DMS114 treated with DMSO at 0.1 percent for 48 hours (cell line): Measurements from ENCODE around the gene PDGFD.

Source experiments
- DNase-seq: peaks from one replicate; lab custom pipeline; 2025; ENCODE audit not compliant: unreplicated experiment; lab: John Stamatoyannopoulos, UW

The PDGFD gene

DNA sequence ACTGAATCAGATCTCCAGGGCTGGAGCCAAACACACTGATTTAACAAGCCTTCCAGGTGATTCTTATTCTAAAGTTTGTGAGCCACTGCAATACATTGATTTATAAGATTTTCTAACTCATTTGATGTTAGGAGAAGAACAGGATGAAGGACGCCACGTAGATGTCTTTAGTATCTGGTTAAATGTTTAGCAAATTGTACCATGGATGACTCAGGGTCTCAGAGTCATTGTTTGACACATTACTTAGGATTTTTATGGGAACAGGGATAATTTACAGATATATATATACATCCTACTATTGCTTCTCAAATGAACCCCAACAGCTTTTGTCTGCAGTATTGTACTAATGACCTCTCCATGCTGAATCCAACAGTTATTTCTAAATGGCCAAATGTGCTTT is 270.6 kb downstream of the PDGFD start:
- DNase-seq = no peak

DNA sequence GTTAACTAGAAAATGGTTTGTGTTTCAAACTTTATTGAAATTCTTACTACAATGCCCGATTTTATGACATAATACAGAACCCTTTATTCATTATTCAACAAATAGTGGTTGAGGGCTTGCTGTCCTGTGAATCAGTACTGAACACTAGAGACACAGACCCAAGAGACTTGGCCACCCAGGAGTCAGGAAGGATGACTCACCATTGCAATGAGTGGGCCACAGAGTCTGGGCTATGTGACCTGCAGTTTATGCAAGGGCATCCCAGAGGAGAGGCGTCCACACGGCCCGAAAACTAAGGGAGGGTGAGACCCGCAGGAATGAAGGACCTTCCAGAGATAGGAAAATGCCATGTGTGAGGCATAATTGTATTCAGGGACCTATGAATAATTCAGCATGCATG is 271.3 kb downstream of the PDGFD start:
- DNase-seq = no peak

DNA sequence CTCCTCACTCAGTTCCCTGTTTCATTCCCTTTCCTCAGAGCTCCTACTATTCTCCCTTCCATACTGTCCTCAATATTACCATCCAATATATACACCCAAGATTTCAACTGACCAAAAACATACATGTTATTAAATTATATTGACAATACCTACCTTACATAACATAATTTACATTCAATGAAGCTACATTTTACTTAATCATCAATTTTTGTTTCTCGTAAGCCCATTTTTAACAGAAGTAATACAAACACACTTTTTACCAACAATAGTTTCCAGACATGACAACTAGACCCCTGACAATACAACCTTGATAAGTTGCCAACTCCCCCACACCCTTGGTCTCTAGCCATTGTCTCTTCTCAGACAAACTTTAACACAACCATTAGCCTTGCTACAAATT is 273.3 kb downstream of the PDGFD start:
- DNase-seq = no peak

DNA sequence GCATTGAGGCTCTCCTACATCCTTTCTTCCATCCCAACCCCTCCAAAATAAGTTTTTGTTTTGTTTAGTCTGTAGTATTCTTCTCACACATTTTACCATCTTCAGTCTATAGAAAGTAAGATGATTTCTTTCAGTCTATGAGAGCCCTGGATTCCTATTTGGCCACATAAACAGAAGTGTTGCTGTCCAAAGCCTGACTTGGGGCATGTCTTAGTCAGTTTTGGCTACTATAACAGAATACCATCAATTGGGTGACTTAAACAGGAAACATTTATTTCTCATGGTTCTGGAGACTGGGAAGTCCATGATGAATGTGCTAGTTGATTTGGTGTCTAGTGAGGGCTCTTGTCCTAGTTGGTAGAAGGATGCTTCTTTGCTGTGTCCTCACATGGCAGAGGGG is 274.3 kb downstream of the PDGFD start:
- DNase-seq = no peak

DNA sequence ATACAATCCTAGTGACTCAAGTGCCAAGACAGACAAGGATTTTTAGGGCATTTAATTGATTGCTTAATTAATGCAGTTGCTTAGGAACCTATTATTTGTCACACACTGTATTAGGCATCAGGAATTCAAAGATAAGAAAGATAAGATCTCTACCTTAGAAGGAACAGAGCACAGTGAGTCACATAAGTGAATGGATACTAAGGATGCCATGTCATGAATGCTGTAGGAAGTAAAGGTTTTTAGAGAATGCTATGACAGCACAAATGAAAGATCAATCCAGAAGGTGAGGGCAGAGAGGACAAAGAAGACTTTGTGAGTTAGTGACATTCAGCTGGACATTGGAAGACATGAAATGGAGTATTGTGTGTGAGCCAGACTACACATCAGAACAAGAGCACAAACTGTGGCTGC is 275.4 kb downstream of the PDGFD start:
- no peak for DNase-seq

DNA sequence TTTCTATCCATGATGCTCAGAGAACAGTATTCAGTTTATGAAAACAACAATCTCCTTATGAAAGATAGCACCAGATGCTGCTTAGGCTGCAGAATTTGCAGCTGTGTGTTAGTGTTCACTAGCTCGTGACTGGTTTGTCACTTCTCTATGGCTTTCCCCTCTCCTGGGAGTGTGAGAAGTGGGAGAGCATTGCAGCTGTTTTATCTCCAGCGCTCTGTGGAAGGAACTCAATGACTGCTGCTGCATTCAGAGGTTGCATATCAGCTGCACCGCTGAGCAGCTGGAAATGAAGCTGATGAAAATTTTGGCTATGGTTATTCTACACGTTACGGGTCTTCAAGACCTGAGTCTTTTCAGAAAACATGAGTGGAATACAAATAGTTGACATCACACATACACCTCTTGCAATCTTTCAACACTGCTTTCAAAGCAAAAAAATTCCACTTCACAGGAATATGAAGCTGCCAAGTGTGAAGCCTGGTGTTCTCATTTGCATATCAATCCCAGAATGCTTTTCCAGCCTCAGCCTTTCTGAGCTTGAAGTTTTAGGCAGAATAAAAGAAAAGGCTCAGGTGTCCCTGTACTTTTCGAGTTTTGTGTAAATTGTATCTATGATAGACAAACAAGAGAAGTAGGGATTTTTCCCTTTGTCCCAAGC is 276.8 kb downstream of the PDGFD start:
- no peak for DNase-seq

DNA sequence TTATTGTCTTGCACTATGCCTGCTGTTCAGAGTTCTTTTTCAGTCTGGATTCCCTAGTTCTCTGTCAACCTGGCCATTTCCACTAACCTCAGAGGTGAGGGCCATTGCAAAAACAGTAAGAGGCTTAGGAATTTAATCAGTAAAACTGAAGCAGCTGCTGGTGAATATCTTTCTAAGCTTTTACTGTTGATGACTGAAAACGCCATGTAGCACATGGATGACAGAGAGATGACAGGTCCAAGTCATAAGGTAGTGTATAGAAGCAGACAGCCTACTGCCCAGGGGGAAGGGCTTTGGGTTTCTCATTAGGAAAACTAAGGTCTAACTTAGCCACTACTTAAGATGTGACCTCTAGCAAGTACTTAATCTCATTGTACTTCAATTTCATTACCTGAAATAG is 280.1 kb downstream of the PDGFD start:
- no peak for DNase-seq

DNA sequence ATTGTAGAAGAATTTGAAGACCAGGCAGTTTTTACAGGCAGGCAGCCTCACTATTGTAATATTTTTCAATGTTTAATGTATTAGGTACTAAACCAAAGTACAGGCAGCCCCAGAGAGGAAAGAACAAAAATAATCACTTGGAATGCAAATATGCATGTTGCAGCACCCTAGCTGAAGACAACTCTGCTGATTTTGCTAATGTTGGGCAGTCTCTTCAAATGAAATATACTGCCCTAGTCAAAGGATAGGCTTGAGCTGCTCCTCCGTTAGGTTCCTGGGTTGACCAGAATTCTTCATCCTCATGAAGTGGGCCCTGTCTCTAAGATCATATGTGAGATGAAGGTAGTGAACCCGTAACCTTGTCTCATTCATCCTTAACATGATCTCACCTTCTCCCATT is 280.7 kb downstream of the PDGFD start:
- DNase-seq = no peak

DNA sequence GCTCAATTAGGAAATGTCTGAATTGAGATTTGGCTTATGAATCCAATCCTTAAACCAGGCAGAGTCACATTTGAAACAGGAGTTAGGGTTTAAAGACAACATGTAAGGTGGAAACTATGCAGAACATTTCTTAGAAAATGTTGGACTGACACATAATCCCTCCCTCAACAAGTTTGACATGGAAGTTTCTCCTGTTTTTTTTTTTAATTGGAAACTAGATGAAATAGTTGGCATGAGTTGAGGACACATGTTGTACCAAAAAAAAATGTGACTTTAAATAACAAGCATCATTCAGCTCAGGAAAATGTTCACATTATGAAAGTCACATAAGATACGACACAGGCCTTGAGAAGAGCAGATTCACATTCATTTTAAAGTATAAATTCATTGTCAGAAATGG is 282.4 kb downstream of the PDGFD start:
- DNase-seq = no peak

DNA sequence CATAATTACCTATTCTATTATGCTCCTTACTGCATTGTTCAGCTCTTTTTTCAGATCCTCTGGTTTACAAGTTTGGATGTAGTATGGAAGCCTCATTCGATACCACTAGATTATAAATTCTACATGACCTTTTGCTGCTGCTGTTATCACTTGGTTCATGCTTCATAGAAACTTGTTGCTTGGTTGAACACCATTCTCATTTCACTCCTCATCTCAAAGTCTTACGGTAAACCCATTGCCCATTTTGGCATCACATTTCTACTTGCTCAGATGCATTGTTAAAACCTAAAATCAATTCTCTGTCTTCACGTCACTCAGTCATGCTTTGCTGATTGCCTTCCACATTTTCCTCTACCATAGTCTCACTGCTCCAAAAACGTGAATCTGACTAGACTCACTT is 283.0 kb downstream of the PDGFD start:
- no peak for DNase-seq

DNA sequence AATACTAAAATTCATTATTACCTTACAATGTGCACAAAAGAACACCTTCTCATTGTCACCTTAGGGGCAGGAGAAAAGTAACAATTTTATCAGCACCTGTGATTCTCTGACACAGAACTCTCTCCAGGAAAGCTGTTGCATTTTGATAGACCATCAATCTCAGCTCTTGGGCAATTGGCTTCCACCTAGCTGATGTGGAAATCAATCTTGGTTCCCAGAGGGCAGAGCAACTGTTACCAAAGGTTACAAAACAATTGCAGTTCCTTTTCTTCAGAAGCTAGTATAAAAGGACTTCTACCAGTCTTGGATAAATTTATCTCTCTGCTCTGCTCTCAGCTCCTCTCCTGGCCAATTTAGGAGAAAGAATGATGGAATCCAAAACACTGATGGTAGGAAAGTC is 285.3 kb downstream of the PDGFD start:
- DNase-seq = no peak

DNA sequence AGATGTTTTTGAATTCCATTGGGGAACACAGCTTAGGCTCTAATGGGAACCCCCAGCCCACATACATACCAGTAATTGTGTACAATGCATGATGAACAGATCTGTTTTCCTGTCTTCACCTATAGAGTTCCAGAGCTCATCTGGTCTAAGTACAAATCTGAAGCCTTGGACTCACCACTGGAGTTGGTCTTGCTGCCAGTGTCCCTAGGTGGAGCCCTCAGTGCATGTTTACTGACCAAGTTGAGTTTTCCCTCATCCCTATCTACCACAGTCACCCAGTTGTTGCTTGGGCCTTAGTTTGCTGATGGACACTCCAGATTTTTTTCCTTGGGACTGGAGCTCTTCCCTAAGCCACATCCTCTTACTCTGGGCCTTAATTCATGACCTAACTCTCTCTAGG is 286.7 kb downstream of the PDGFD start:
- DNase-seq = no peak

DNA sequence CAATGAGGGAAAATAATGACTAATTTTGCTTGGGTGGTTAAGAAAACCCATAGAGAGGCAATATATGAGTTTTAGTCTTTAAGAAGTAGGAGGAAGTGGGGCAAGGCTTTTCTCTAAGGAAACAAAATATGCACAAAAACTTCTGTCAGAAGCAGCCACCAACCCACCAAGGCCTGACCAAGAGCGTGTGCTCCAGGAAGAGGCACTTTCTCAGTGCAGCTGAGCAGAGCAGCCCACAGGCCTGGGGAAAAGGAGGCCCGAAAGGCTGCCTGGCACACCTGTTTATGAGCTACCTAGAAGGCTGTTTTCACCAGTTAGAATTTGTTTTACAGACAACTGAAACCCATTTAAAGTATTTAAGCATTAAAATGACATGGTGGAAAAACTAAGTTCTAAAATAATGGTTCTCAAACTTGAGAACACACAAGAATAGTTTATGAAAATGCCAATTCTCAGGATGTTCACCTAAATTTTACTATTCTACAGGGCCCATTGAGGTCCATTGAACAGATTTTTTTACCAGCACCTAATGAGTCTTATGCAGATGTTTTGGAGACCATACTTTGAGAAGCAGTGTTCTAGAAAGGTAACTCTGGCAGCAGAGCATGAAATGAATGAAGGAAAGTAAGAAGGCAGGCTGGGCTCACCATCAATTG is 288.0 kb downstream of the PDGFD start:
- DNase-seq = no peak

DNA sequence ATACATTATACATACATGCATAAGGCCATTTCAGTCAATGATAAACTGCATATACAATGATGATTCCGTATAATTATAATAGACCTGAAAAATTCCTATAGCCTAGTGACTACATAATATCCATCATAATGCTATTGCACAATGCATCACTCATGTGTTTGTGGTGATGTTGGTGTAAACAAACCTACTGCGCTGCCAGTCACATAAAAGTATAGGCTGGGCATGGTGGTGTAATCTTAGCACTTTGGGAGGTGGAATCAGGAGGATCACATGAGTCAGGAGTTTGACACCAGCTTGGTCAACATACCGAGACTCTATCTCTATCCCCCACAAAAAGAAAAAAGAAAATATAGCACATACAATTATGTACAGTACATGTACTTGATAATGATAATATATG is 291.2 kb downstream of the PDGFD start:
- no peak for DNase-seq

DNA sequence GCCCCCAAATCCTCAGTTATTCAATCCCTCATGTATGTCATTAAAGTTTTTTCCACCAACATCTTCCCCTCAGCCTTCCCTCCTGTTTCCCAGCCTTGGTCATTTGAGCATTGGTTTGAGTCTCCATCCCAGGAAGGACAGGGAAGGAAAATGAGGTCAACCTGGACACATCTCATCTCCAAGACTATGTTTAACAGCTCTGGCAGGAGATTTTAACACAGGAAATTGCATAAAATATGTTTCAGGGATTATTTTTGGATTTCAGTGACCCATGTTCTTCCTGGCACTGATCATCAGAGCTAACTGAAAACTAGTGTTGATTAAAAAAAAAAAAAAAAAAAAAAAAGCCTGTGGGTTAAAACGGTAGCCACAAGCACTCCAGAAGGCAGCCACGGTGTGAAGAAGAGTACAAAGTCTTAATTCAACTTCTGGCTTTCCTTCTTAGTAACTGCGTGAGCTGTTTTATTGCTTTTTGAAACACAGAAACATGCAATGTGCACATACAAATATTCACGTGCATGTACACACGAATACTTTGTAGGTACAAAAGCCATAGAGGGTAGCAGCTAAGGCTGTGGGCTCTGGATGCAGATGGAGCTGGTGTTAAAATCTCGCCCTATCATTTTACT is 291.9 kb downstream of the PDGFD start:
- no peak for DNase-seq

DNA sequence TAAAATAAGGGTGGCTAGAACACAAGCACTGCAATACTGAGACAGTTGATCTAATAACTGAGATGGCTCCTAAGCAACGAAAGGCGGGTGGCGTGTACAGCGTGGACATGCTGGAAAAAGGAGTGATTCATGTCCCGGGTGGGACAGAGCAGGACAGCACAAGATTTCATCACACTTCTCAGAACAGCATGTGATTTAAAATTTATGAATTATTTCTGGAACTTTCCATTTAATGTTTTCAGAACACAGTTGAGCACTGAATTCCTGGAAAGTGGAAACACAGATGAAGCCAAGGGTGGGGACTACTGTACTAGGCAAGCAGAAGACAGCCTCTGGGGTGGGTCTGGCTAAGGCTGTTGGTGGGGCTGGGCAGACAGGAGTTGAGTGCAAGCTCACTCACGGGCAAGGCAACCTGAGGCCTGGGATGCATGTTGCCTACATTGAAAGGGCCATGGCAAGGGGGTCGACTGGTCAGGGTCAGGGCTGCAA is 293.1 kb downstream of the PDGFD start:
- DNase-seq = no peak

DNA sequence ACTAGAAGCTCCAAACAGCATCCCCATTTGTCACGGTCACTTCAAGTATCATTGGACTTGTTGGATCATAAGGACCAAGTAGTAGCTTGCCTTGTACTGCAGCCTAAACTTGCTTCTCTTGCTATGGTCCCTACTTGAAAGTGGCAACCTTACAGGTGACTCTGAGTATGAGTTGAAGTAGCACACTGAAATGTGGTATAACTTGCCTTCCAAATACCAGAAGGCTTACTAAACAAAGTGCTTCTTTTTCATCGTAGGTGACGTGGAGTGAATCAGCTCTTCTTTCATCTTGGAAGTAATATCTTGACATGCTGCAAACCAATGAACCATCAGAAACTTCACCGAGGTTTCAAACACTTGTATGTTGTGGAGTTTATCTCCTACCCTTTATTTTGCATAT is 296.5 kb downstream of the PDGFD start:
- no peak for DNase-seq

DNA sequence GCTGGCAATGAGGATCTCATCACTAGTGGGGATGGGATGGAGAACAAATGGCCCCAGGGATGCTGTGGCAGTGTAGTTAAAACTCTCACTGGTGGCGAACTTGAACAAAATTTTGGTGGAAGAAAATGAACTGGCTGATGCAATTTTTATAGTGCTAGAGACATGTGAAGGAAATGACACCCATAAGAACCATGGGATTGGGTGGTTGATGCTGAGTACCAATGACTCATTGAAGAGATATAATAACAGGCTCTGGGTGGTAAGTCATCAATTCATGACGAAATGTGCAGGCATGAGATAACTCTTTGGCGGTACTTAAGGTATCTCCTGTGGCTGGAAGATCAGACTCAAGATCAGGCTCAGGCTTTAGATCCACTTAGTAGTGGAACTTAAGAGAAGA is 300.4 kb downstream of the PDGFD start:
- no peak for DNase-seq

DNA sequence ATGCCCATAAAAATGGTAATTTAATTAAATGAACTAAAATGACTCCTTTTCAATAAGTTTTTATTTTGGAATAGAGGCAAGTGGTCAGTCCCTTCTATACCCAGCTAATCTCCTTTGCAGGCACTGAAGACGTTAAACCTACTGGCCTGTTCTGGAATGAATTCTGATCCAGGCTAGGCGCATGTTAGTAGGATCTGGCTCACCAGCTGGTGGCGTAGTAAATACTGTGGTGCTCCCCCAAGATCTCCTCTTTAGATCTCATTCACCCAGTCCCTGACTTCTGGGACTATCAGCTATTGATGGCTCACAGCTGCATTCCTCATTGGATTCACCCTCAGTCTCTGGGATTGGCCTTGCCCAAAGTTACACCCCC is 301.2 kb downstream of the PDGFD start:
- no peak for DNase-seq

DNA sequence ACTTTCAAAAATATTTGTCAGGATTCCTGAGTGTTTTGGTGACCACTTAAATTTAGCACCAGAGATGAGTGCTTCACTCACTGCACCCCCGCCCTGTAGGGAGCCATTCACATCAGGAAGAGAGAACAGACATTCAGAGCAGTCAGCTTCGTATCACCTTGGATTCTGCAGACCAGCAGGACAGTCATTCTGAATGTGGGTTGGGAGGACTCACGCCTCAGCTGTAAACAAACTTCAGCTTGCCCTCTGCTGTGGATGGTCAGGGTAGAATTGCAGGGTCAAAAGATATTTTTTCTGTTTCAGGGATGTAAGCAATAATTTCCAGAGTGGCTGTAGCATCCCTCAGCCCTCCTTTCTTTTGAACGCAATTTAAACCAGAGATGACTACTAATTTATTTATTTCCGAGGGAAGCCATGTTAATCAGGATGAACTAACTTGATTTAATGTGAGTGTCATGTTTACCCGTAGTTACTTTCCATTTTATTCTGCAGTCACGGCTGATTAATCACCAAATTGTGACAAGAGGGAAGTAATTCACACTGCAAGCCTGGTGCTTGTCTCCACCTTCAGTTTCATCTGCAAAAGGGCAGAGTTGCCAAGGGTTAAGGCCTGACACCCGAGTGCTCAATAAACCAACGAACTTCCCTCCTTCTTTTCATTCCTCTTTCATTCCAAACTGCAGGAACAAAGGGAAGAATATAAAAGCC is 301.7 kb downstream of the PDGFD start:
- DNase-seq = no peak
